Endothelial cell of umbilical vein (primary cell): ENCODE data around the gene SHOC2.

Source experiments
- EZH2 ChIP-seq: IDR thresholded peaks from 2 replicates; pipeline ENCODE4 v1.6.1; 2012; ENCODE audit warnings: borderline replicate concordance, low read depth, mild to moderate bottlenecking, moderate library complexity, low read length, inconsistent platforms; ENCODE audit not compliant: severe bottlenecking
- GATA2 ChIP-seq: IDR thresholded peaks from 2 replicates; pipeline ENCODE4 v1.7.0; 2011; ENCODE audit warnings: low read depth, mild to moderate bottlenecking, moderate library complexity, mixed read lengths, low read length; ENCODE audit not compliant: insufficient read length, insufficient read depth
- JUN ChIP-seq: IDR thresholded peaks from 2 replicates; pipeline ENCODE4 v1.6.1; 2011; ENCODE audit warnings: borderline replicate concordance, low read depth; ENCODE audit not compliant: insufficient read length, insufficient read depth
- POLR2A ChIP-seq: IDR thresholded peaks from 2 replicates; pipeline ENCODE4 v1.6.1; 2012; ENCODE audit warnings: low read depth, mild to moderate bottlenecking, control low read depth, low read length
- POLR2AphosphoS5 ChIP-seq: IDR thresholded peaks from 2 replicates; pipeline ENCODE4 v1.6.1; 2012; ENCODE audit warnings: low read depth, mild to moderate bottlenecking, control low read depth, low read length, moderate library complexity; ENCODE audit not compliant: insufficient read depth
- TF ChIP-seq, protein P1 (sequence below), 2 donors: IDR thresholded peaks; 1 replicate in 1 of 2; 2 replicates in 1 of 2; pipeline ENCODE4 v1.5.1; 2011; ENCODE audit warnings: low read length in 2 of 2, mild to moderate bottlenecking in 2 of 2, moderate library complexity in 2 of 2, control low read depth in 1 of 2, inconsistent platforms in 1 of 2, low read depth in 1 of 2; ENCODE audit not compliant: insufficient read depth in 1 of 2; ENCODE audit errors: extremely low read depth in 1 of 2
- TF ChIP-seq, protein P2 (sequence below): IDR thresholded peaks from 2 replicates; pipeline ENCODE4 v1.6.1; 2011; ENCODE audit not compliant: insufficient read depth, insufficient read length

DNA sequence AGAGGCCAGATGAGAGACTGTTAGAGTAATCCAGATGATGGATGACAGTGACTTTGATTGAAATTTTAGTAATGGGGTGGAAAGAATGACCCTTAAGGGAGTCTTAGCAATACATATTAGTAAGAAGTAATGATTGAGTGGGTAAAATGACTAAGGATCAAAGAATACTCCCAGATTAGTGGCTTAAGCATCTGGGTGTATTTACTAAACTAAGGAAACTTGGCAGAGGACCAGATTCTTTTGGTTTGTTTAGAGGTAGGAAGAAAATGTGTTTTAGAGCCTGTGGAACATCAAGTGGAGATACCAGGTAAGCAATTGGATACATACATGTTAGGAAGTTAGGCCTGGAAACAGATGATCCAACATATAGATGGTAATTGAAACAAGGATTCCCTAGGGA is 98.6 kb downstream of the SHOC2 start:
- TF ChIP-seq POLR2AphosphoS5 (no peak), GATA2 (no peak), POLR2A (no peak), EZH2 (no peak), JUN (no peak)
- TF ChIP-seq, protein P1, sequence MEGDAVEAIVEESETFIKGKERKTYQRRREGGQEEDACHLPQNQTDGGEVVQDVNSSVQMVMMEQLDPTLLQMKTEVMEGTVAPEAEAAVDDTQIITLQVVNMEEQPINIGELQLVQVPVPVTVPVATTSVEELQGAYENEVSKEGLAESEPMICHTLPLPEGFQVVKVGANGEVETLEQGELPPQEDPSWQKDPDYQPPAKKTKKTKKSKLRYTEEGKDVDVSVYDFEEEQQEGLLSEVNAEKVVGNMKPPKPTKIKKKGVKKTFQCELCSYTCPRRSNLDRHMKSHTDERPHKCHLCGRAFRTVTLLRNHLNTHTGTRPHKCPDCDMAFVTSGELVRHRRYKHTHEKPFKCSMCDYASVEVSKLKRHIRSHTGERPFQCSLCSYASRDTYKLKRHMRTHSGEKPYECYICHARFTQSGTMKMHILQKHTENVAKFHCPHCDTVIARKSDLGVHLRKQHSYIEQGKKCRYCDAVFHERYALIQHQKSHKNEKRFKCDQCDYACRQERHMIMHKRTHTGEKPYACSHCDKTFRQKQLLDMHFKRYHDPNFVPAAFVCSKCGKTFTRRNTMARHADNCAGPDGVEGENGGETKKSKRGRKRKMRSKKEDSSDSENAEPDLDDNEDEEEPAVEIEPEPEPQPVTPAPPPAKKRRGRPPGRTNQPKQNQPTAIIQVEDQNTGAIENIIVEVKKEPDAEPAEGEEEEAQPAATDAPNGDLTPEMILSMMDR (IDR thresholded peaks at IDR 0.05; ENCODE audit: extremely low read depth in 1 of 2, insufficient read depth in 1 of 2, low read depth in 1 of 2, low read length in 2 of 2): no peak
- TF ChIP-seq, protein P2, sequence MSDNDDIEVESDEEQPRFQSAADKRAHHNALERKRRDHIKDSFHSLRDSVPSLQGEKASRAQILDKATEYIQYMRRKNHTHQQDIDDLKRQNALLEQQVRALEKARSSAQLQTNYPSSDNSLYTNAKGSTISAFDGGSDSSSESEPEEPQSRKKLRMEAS: no peak
